WTC11 (cell line): ENCODE measurements around the gene SP3. TPM values are rescaled to one million over a fixed set of nuclear protein-coding genes. Genes with fewer than 3 reads are reported as not detected.
A peak's percentile ranks its signal among the peaks of the same experiment; 100 is the strongest.

Experiments
- ATAC-seq: fragments of 200-7000 bp; cut with Tn5 transposase; 2 replicates; pipeline ENCODE4 v1.10.0; 2021; ENCODE audit warnings: mild to moderate bottlenecking, moderate library complexity
- CTCF ChIA-PET: fragments of 300-600 bp; sonication (Branson Sonifier 250); formaldehyde crosslinking; loops from one replicate; lab custom pipeline; 2021; ENCODE audit warnings: antibody characterized with exemption; lab: Charles Lee
- POLR2A ChIA-PET: fragments of 350-600 bp; sonication (Branson Sonifier 250); formaldehyde crosslinking; loops from one replicate; lab custom pipeline; 2021; ENCODE audit warnings: antibody characterized with exemption; lab: Charles Lee
- DNase-seq: peaks from one replicate; pipeline ENCODE4 v3.0.0; 2021; ENCODE audit warnings: low spot score
- H3K27ac Mint-ChIP-seq: 2 replicates; pipeline ENCODE4 v1.8.0; 2021; ENCODE audit warnings: mixed read lengths
- H3K27me3 Mint-ChIP-seq: 2 replicates; pipeline ENCODE4 v1.8.0; 2021; ENCODE audit warnings: low read depth, mild to moderate bottlenecking, moderate library complexity, mixed read lengths
- H3K36me3 Mint-ChIP-seq: 2 replicates; pipeline ENCODE4 v1.8.0; 2021; ENCODE audit warnings: mixed read lengths
- H3K4me1 Mint-ChIP-seq: 2 replicates; pipeline ENCODE4 v1.8.0; 2022; ENCODE audit warnings: mixed read lengths
- H3K4me3 Mint-ChIP-seq: 2 replicates; pipeline ENCODE4 v1.8.0; 2021; ENCODE audit warnings: mild to moderate bottlenecking, moderate library complexity, mixed read lengths
- H3K9me3 Mint-ChIP-seq: 2 replicates; pipeline ENCODE4 v1.8.0; 2021; ENCODE audit warnings: mixed read lengths
- EMX1 ChIP-seq: fragments of 250-450 bp; sonication (Bioruptor Pico); IDR thresholded peaks from 2 replicates; pipeline ENCODE4 v1.8.0; 2021; ENCODE audit warnings: mild to moderate bottlenecking
- ETV6 ChIP-seq: sonication (generic); formaldehyde crosslinking; IDR thresholded peaks from 2 replicates; pipeline ENCODE4 v1.8.1; 2022; ENCODE audit warnings: mild to moderate bottlenecking, missing genetic modification reagents
- GABPB1 ChIP-seq: sonication (generic); formaldehyde crosslinking; IDR thresholded peaks from 2 replicates; pipeline ENCODE4 v1.8.1; 2023; ENCODE audit warnings: mild to moderate bottlenecking, missing genetic modification reagents
- HMGXB4 ChIP-seq: sonication (generic); formaldehyde crosslinking; IDR thresholded peaks from 2 replicates; pipeline ENCODE4 v1.8.1; 2023; ENCODE audit warnings: mild to moderate bottlenecking, moderate library complexity, missing genetic modification reagents
- IRF2 ChIP-seq: sonication (generic); formaldehyde crosslinking; IDR thresholded peaks from 2 replicates; pipeline ENCODE4 v1.8.0; 2022; ENCODE audit warnings: low read depth, missing genetic modification reagents, borderline replicate concordance
- JUN ChIP-seq: sonication (generic); formaldehyde crosslinking; IDR thresholded peaks from 2 replicates; pipeline ENCODE4 v1.8.0; 2023; ENCODE audit warnings: mild to moderate bottlenecking, missing genetic modification reagents
- MLX ChIP-seq: sonication (generic); formaldehyde crosslinking; IDR thresholded peaks from 2 replicates; pipeline ENCODE4 v1.8.1; 2023; ENCODE audit warnings: mild to moderate bottlenecking, missing genetic modification reagents, moderate library complexity
- NFATC4 ChIP-seq: fragments of 250-450 bp; sonication (Bioruptor Pico); IDR thresholded peaks from 2 replicates; pipeline ENCODE4 v1.9.0; 2021; ENCODE audit warnings: mild to moderate bottlenecking
- SP1 ChIP-seq: sonication (generic); formaldehyde crosslinking; conservative IDR thresholded peaks from 2 replicates; pipeline ENCODE4 v1.8.1; 2022; ENCODE audit warnings: missing genetic modification reagents
- STAT6 ChIP-seq: sonication (generic); formaldehyde crosslinking; conservative IDR thresholded peaks from 2 replicates; pipeline ENCODE4 v1.8.1; 2023; ENCODE audit warnings: mild to moderate bottlenecking, low read depth, missing genetic modification reagents, moderate library complexity
- USF2 ChIP-seq: sonication (generic); formaldehyde crosslinking; IDR thresholded peaks from 2 replicates; pipeline ENCODE4 v1.8.1; 2023; ENCODE audit warnings: mild to moderate bottlenecking, missing genetic modification reagents, moderate library complexity
- ZBTB43 ChIP-seq: sonication (generic); formaldehyde crosslinking; IDR thresholded peaks from 2 replicates; pipeline ENCODE4 v1.8.1; 2023; ENCODE audit warnings: mild to moderate bottlenecking, missing genetic modification reagents
- ZMAT4 ChIP-seq: fragments of 250-450 bp; sonication (Bioruptor Pico); IDR thresholded peaks from 2 replicates; pipeline ENCODE4 v1.9.0; 2021; ENCODE audit warnings: mild to moderate bottlenecking
- ZNF425 ChIP-seq: fragments of 250-450 bp; sonication (Bioruptor Pico); conservative IDR thresholded peaks from 2 replicates; pipeline ENCODE4 v1.9.0; 2021; ENCODE audit warnings: mild to moderate bottlenecking
- ZNF512 ChIP-seq: sonication (generic); formaldehyde crosslinking; IDR thresholded peaks from 2 replicates; pipeline ENCODE4 v1.8.1; 2022; ENCODE audit warnings: missing genetic modification reagents, borderline replicate concordance
- total RNA-seq: library from RNA; stranded (reverse); gene quantifications from 3 replicates; pipeline ENCODE4 v1.2.3, GENCODE V29; 2021

SP3 gene
- total RNA-seq, 1 experiment from 2014 or later = 88.5 TPM

GRCh38 chr2:173963817-173964564, 1.2 kb downstream of the SP3 start (continued):
- no peak for TF ChIP-seq STAT6
- peak; percentile 56; the same call in 1 of the 2 replicates for TF ChIP-seq HMGXB4 (CRISPR knock-in tag)
- TF ChIP-seq ZBTB43 = no peak
- 0 out of 2 replicates have a peak, but pooled peaks have one; percentile 50 for TF ChIP-seq JUN (CRISPR knock-in tag)

- CTCF ChIA-PET = interaction anchor here (0.6 to 1.4 kb wide), 2 partner anchors 378 to 391 kb away, joined by 3 to 6 read pairs; no protein-coding TSS in a partner anchor
- no peak for TF ChIP-seq USF2
- TF ChIP-seq EMX1 (CRISPR knock-in tag) = no peak
- no peak for TF ChIP-seq ZMAT4 (CRISPR knock-in tag)
- TF ChIP-seq ETV6 (CRISPR knock-in tag) = no peak
- TF ChIP-seq, all 79 proteins: peak for 0
- H3K27me3 Mint-ChIP-seq = no peaks in the 10 kb centered on the region; the same call in 1 of the 2 replicates
- H3K4me3 Mint-ChIP-seq = peak overlapping the region; percentile 88
- DNase-seq = no peak
- H3K4me1 Mint-ChIP-seq = peaks cover 49% of the 10 kb centered on the region
- POLR2A ChIA-PET = interaction anchor here (0.5 to 0.6 kb wide), 2 partner anchors 125 to 433 kb away, joined by 3 read pairs; no protein-coding TSS in a partner anchor
- 0 out of 2 replicates have a peak, but pooled peaks have one; percentile 0 for ATAC-seq
- peaks cover 28% of the 10 kb centered on the region for H3K36me3 Mint-ChIP-seq
- peaks cover 4% of the 10 kb centered on the region; the same call in 1 of the 2 replicates for H3K9me3 Mint-ChIP-seq
- H3K27ac Mint-ChIP-seq = peak overlapping the region; percentile 93
Observed at GRCh38 chr2:173963323-173963816, 1.8 kb downstream of the SP3 start.

- ChIA-PET CTCF (no interaction called here), POLR2A (no interaction called here)
- H3K4me3 Mint-ChIP-seq = peak overlapping the region; percentile 88
- peaks cover 28% of the 10 kb centered on the region for H3K36me3 Mint-ChIP-seq
- H3K27me3 Mint-ChIP-seq = no peaks in the 10 kb centered on the region; the same call in 1 of the 2 replicates
- TF ChIP-seq NFATC4 (no peak), MLX (no peak), ZNF425 (CRISPR knock-in tag) (no peak), SP1 (no peak), GABPB1 (CRISPR knock-in tag) (no peak), IRF2 (no peak), ZNF512 (no peak)
- ATAC-seq (no peak), DNase-seq (no peak)
- H3K27ac Mint-ChIP-seq = peak overlapping the region; percentile 93
- H3K9me3 Mint-ChIP-seq = peaks cover 4% of the 10 kb centered on the region; the same call in 1 of the 2 replicates
- peaks cover 51% of the 10 kb centered on the region for H3K4me1 Mint-ChIP-seq
Observed at GRCh38 chr2:173962583-173963110, 2.5 kb downstream of the SP3 start.
